H1 (cell line): Measurements from ENCODE around the gene CCDC60. TPM values are rescaled to one million over a fixed set of nuclear protein-coding genes. Genes with fewer than 3 reads are reported as not detected.

Experiments used
- CTCF ChIA-PET: fragments of 300-600 bp; sonication (Branson Sonifier 250); formaldehyde crosslinking; loops from one replicate; lab custom pipeline; 2021; ENCODE audit not compliant: partially characterized antibody; lab: Charles Lee
- POLR2A ChIA-PET: fragments of 300-600 bp; sonication (Branson Sonifier 250); formaldehyde crosslinking; loops from one replicate; lab custom pipeline; 2021; ENCODE audit warnings: inconsistent platforms; ENCODE audit not compliant: partially characterized antibody; lab: Charles Lee
- DNase-seq, 2 experiments: peaks; one replicate each; pipeline versions ENCODE4 v3.0.0 to v3.0.0-alpha.2; 2010 to 2022; ENCODE audit warnings: low spot score in 2 of 2, low read depth in 1 of 2, mixed read lengths in 1 of 2
- FAIRE-seq: peaks from 2 replicates; lab custom pipeline; 2011; peaks lifted over from hg19 to GRCh38; lab: Jason Lieb, UNC
- H2AFZ ChIP-seq: 2 replicates; pipeline ENCODE4 v1.8.1; 2012; ENCODE audit warnings: low read length, inconsistent platforms
- H2AK5ac ChIP-seq: 2 replicates; pipeline ENCODE4 v1.6.1; 2013; ENCODE audit warnings: low read depth, low read length
- H2BK120ac ChIP-seq: replicated peaks from 2 replicates; pipeline ENCODE3; 2013; ENCODE audit warnings: low read depth, low read length, inconsistent platforms
- H2BK12ac ChIP-seq: 2 replicates; pipeline ENCODE4 v1.6.1; 2013; ENCODE audit warnings: low read depth, low read length
- H2BK15ac ChIP-seq: 2 replicates; pipeline ENCODE4 v1.6.1; 2013; ENCODE audit warnings: low read length
- H2BK20ac ChIP-seq: 2 replicates; pipeline ENCODE4 v1.6.1; 2013; ENCODE audit warnings: low read length
- H2BK5ac ChIP-seq: 2 replicates; pipeline ENCODE4 v1.6.1; 2013; ENCODE audit warnings: low read depth, low read length
- H3K14ac ChIP-seq: 2 replicates; pipeline ENCODE4 v1.6.1; 2013; ENCODE audit warnings: inconsistent platforms; ENCODE audit not compliant: insufficient read length
- H3K18ac ChIP-seq: 2 replicates; pipeline ENCODE4 v1.6.1; 2013; ENCODE audit warnings: low read length; ENCODE audit errors: extremely low read depth
- H3K23ac ChIP-seq: 2 replicates; pipeline ENCODE4 v1.6.1; 2013; ENCODE audit warnings: inconsistent platforms; ENCODE audit not compliant: insufficient read length
- H3K23me2 ChIP-seq: 2 replicates; pipeline ENCODE4 v1.6.1; 2013; ENCODE audit warnings: low read depth, low read length
- H3K27ac ChIP-seq: 2 replicates; pipeline ENCODE4 v1.6.1; 2011; ENCODE audit warnings: low read depth, low read length, inconsistent platforms
- H3K27me3 ChIP-seq, 4 experiments: replicated peaks in 1 of 4; 1 replicate in 1 of 4; 2 replicates in 3 of 4; pipeline versions ENCODE4 v1.6.1 to v1.8.1; 2011 to 2013; ENCODE audit warnings: low read length in 3 of 4, mild to moderate bottlenecking in 3 of 4, inconsistent platforms in 2 of 4, mixed read lengths in 2 of 4, moderate library complexity in 1 of 4; ENCODE audit not compliant: control insufficient read depth in 3 of 4, insufficient read depth in 3 of 4; ENCODE audit errors: extremely low read depth in 1 of 4
- H3K36me3 ChIP-seq, 4 experiments: 2 replicates each; pipeline versions ENCODE4 v1.6.1 to v1.8.1; 2011 to 2013; ENCODE audit warnings: mild to moderate bottlenecking in 4 of 4, low read length in 3 of 4, moderate library complexity in 2 of 4, control low read depth in 1 of 4, inconsistent platforms in 1 of 4; ENCODE audit not compliant: insufficient read depth in 4 of 4, control insufficient read depth in 2 of 4
- H3K4ac ChIP-seq: replicated peaks from 2 replicates; pipeline ENCODE3; 2013; ENCODE audit warnings: low read length, low read depth, mixed read lengths, inconsistent platforms; ENCODE audit not compliant: insufficient read length
- H3K4me1 ChIP-seq, 4 experiments: replicated peaks in 1 of 4; 1 replicate in 1 of 4; 2 replicates in 3 of 4; pipeline versions ENCODE4 v1.6.1 to v1.8.1; 2011 to 2013; ENCODE audit warnings: low read length in 3 of 4, inconsistent platforms in 2 of 4, mixed read lengths in 1 of 4; ENCODE audit not compliant: insufficient read depth in 4 of 4, control insufficient read depth in 3 of 4
- H3K4me2 ChIP-seq, 2 experiments: 2 replicates each; pipeline versions ENCODE4 v1.6.1 to v1.8.1; 2011 to 2013; ENCODE audit warnings: low read depth in 2 of 2, low read length in 2 of 2, control low read depth in 1 of 2, inconsistent platforms in 1 of 2, mild to moderate bottlenecking in 1 of 2; ENCODE audit not compliant: insufficient read depth in 1 of 2
- H3K4me3 ChIP-seq, 4 experiments: fragments of 200-600, 300-600 bp in 1 of 4; sonication (generic), shearing (Covaris generic), sonication (Bioruptor Twin) in 1 of 4; 2 replicates each; pipeline versions ENCODE4 v1.5.1 to v1.8.1; 2011 to 2016; ENCODE audit warnings: low read length in 4 of 4, low read depth in 3 of 4, control low read depth in 2 of 4, inconsistent platforms in 2 of 4, mild to moderate bottlenecking in 2 of 4, mixed read lengths in 1 of 4, moderate library complexity in 1 of 4; ENCODE audit not compliant: insufficient read depth in 2 of 4; ENCODE audit errors: extremely low read depth in 1 of 4
- H3K56ac ChIP-seq: replicated peaks from 2 replicates; pipeline ENCODE3; 2013; ENCODE audit warnings: low read depth, mild to moderate bottlenecking, mixed read lengths, low read length, inconsistent platforms; ENCODE audit not compliant: insufficient read length
- H3K79me1 ChIP-seq: 2 replicates; pipeline ENCODE4 v1.6.1; 2013; ENCODE audit warnings: low read depth, low read length, control low read depth
- H3K79me2 ChIP-seq, 2 experiments: 2 replicates each; pipeline versions ENCODE4 v1.6.1 to v1.8.1; 2012 to 2013; ENCODE audit warnings: low read length in 2 of 2, mild to moderate bottlenecking in 2 of 2, inconsistent platforms in 1 of 2; ENCODE audit not compliant: insufficient read depth in 2 of 2, control insufficient read depth in 1 of 2
- H3K9ac ChIP-seq, 4 experiments: replicated peaks in 1 of 4; 1 replicate in 1 of 4; 2 replicates in 3 of 4; pipeline versions ENCODE4 v1.6.1 to v1.8.1; 2011 to 2013; ENCODE audit warnings: low read depth in 3 of 4, low read length in 3 of 4, control low read depth in 2 of 4, mild to moderate bottlenecking in 2 of 4, moderate library complexity in 2 of 4, inconsistent platforms in 1 of 4; ENCODE audit errors: extremely low read depth in 1 of 4
- H3K9me3 ChIP-seq, 2 experiments: 2 replicates each; pipeline versions ENCODE4 v1.6.1 to v1.8.1; 2012 to 2013; ENCODE audit warnings: mild to moderate bottlenecking in 2 of 2, moderate library complexity in 2 of 2, control low read depth in 1 of 2, inconsistent platforms in 1 of 2, low read depth in 1 of 2, low read length in 1 of 2, mixed read lengths in 1 of 2; ENCODE audit not compliant: insufficient read depth in 2 of 2
- H4K20me1 ChIP-seq, 2 experiments: replicated peaks in 1 of 2; 2 replicates each; pipeline versions ENCODE3 to v1.8.1; 2011 to 2013; ENCODE audit warnings: inconsistent platforms in 2 of 2, low read length in 2 of 2, mild to moderate bottlenecking in 1 of 2; ENCODE audit not compliant: insufficient read depth in 2 of 2, control insufficient read depth in 1 of 2
- H4K5ac ChIP-seq: 2 replicates; pipeline ENCODE4 v1.6.1; 2013; ENCODE audit warnings: low read length, low read depth, mixed read lengths, inconsistent platforms; ENCODE audit not compliant: insufficient read length
- H4K8ac ChIP-seq: 2 replicates; pipeline ENCODE4 v1.8.0; 2013; ENCODE audit warnings: mild to moderate bottlenecking, moderate library complexity, low read length, inconsistent platforms; ENCODE audit not compliant: insufficient read depth; ENCODE audit errors: extremely low read depth
- H4K91ac ChIP-seq: replicated peaks from 2 replicates; pipeline ENCODE3; 2013; ENCODE audit warnings: low read length, mixed read lengths, inconsistent platforms; ENCODE audit not compliant: insufficient read length
- CHD2 ChIP-seq: IDR thresholded peaks from 2 replicates; pipeline ENCODE4 v1.6.1; 2012; ENCODE audit warnings: low read length, improper control_type of control experiment
- EGR1 ChIP-seq: IDR thresholded peaks from 2 replicates; pipeline ENCODE4 v1.6.1; 2011; ENCODE audit warnings: low read depth, low read length, borderline replicate concordance
- RAD21 ChIP-seq, 2 experiments: IDR thresholded peaks in 1 of 2; conservative IDR thresholded peaks in 1 of 2; 2 replicates each; pipeline ENCODE4 v1.6.1; 2011; ENCODE audit warnings: low read depth in 2 of 2, low read length in 2 of 2, improper control_type of control experiment in 1 of 2, inconsistent platforms in 1 of 2, mild to moderate bottlenecking in 1 of 2, moderate library complexity in 1 of 2
- WGBS, 2 experiments: shearing (Covaris generic) in 1 of 2; methylation state at CpG; one replicate each; pipeline versions ENCODE4 v1.1.6 to v1.1.7; 2013 to 2015; ENCODE audit warnings: low lambda C conversion rate in 2 of 2, mixed read lengths in 2 of 2, inconsistent platforms in 1 of 2, low coverage in 1 of 2, missing lambda C conversion rate in 1 of 2; ENCODE audit not compliant: insufficient replicate concordance in 2 of 2, insufficient coverage in 1 of 2, insufficient read length in 1 of 2; ENCODE audit errors: extremely low coverage in 1 of 2, missing lambda C conversion rate in 1 of 2; 5-methylcytosine and 5-hydroxymethylcytosine counted together
- polyA plus RNA-seq, 7 experiments: library from polyadenylated mRNA; depleted of rRNA in 3 of 7; stranded (reverse) in 5 of 7; unstranded in 2 of 7; fragments of >200 nt in 5 of 7; fragments of 200-250 nt in 2 of 7; gene quantifications; 1 replicate in 5 of 7; 2 replicates in 1 of 7; 4 replicates in 1 of 7; pipeline versions ENCODE4 v1.2.1 to v1.2.3, GENCODE V29; 2011 to 2013; ENCODE audit warnings: missing spikeins in 2 of 7, mixed read lengths in 2 of 7
- total RNA-seq: library from RNA; stranded (reverse); fragmentation: NEBNext Ultra II Directional; extraction: Animal tissue kit (Norgen Biotek cat#: 25700); gene quantifications from 2 replicates; pipeline ENCODE4 v1.2.1, GENCODE V29; 2021

CCDC60 gene
- total and polyA plus RNA-seq, 2 of the 8 experiments (the other 6 are each of a cell fraction or from before 2014, with no cell fraction given), result 0.05 TPM; not detected in 1

DNA sequence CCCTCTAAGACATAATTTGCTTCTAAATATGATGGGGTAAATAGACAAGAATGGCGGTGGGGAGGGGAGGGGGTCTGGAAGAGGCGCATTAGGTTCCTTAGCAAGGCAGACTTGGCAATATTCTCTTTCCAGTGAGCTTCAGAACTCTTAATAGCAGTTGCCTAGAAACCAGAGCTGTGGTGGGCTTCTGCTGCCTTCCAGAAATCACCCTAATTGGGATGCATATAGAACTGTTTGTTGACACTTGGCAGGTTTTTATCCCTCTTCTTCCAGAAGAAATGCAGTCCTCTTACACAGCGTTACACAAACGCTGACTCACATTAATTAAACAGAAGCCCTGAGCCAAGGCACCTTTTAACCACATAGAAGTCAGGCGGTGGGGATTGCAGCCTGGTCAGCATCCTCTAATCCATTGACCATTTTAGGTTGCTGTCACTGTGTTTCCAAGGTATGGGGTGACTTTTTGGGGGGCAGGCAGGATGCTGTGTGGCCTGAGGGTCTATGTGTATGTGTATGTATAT is 114.1 kb downstream of the CCDC60 start:
- no peak overlapping the region for H4K8ac ChIP-seq
- TF ChIP-seq CHD2, result no peak
- no peak for TF ChIP-seq EGR1
- no peak for TF ChIP-seq RAD21 (IDR thresholded peaks at IDR 0.05 in 1 of 2, conservative IDR thresholded peaks at IDR 0.05 in 1 of 2; ENCODE audit: low read depth in 2 of 2, low read length in 2 of 2)
- H3K18ac ChIP-seq, result no peak overlapping the region
- H2AFZ ChIP-seq, result no peak overlapping the region
- H3K36me3 ChIP-seq, result no peaks in the 10 kb centered on the region
- H3K56ac ChIP-seq, result no peak overlapping the region
- no peaks in the 10 kb centered on the region for H3K9me3 ChIP-seq
- H3K27me3 ChIP-seq, result peaks cover 0 to 2% (median 0%) of the 10 kb centered on the region in 4 experiments; a peak in 1 of 7 replicates
- H3K4me2 ChIP-seq, result no peak overlapping the region
- H2BK15ac ChIP-seq, result no peak overlapping the region
- H3K9ac ChIP-seq, result no peak overlapping the region
- H2BK120ac ChIP-seq, result no peak overlapping the region
- ChIA-PET CTCF (interaction anchor here (1.0 to 7.2 kb wide), 6 partner anchors 17 to 442 kb away, joined by 3 to 141 read pairs (median 3); no protein-coding TSS in a partner anchor), POLR2A (interaction anchor here (1.2 to 1.8 kb wide), 2 partner anchors 8 to 15 kb away, joined by 5 to 6 read pairs; no protein-coding TSS in a partner anchor)
- no peak overlapping the region for H4K5ac ChIP-seq
- no peak overlapping the region for H2BK5ac ChIP-seq
- H3K79me2 ChIP-seq, result no peaks in the 10 kb centered on the region
- no peak overlapping the region for H3K27ac ChIP-seq
- H4K20me1 ChIP-seq, result no peaks in the 10 kb centered on the region
- no peaks in the 10 kb centered on the region for H3K79me1 ChIP-seq
- no peak overlapping the region for H4K91ac ChIP-seq
- no peak overlapping the region for H2BK12ac ChIP-seq
- DNase-seq (no peak), FAIRE-seq (no peak)
- H3K4ac ChIP-seq, result no peak overlapping the region
- no peak overlapping the region for H2AK5ac ChIP-seq
- no peaks in the 10 kb centered on the region; the same call in 1 of the 2 replicates for H3K23me2 ChIP-seq
- no peak overlapping the region for H3K14ac ChIP-seq
- 90% methylated on average over 5 of the region's 5 CpGs; no CpG with 5 or more reads in 1 of the 2 experiments for WGBS, 2 experiments
- no peak overlapping the region for H3K4me3 ChIP-seq
- H3K4me1 ChIP-seq, result peaks cover 0 to 2% (median 0%) of the 10 kb centered on the region in 4 experiments; a peak in 1 of 7 replicates
- H2BK20ac ChIP-seq, result no peak overlapping the region
- no peak overlapping the region for H3K23ac ChIP-seq
